Tibial nerve (tissue), 4 donors: ENCODE data around the gene GPANK1.

Experiments used
- EP300 ChIP-seq, 2 donors: sonication (generic); formaldehyde crosslinking; IDR thresholded peaks; one replicate each; pipeline ENCODE4 v1.6.1; 2017; ENCODE audit warnings: antibody characterized with exemption in 2 of 2, mild to moderate bottlenecking in 1 of 2
- POLR2A ChIP-seq, 2 donors: fragments of 450-650 bp; IDR thresholded peaks; one replicate each; pipeline ENCODE4 v1.6.1; 2017; ENCODE audit warnings: antibody characterized with exemption in 2 of 2, mild to moderate bottlenecking in 2 of 2, moderate library complexity in 2 of 2
- TF ChIP-seq, protein P1 (sequence below), 5 experiments: fragments of 200-600 bp in 3 of 5; fragments of 450-650 bp in 2 of 5; sonication (generic) in 3 of 5; IDR thresholded peaks; one replicate each; pipeline ENCODE4 v1.5.1; 2016 to 2019; ENCODE audit warnings: antibody characterized with exemption in 5 of 5, mild to moderate bottlenecking in 3 of 5, moderate library complexity in 2 of 5

DNA sequence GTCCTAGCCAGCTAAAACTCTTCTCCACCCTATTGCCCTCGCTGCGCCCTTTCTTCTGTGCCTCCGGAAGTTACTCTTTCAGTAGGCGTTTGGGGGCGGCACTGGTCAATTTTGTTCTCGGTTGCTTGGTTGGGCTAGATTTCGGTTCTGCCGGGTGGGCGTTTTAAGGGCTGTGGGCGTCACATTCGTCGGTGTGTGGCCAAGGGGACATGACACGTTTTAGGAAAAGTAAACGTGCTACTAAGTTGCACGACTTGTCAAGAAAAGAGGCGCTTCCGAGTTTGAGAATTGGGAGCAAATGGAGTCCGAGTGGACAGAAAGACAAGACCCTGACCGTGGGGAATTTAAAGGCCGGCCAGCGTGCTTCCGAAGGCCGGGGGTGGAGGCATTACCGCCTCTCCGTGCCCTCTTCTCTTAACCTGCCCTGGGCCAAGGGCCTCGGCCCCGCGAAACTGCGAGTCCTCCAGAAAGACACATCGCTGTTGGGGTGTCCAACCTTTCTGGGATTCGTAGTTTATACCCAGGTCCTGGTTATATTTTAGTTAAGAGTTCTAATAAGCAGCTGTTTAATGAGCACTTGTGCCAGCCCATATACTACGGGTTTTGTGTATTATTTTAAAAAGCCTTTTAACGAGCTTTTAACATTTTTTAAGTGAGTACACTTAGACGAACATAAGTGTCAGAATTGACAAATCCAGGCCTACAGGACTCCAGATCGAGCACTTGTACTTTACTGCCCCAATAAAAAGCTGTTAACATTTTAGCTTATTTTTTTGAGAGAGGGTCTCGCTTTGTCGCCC, 11.7 kb downstream of the GPANK1 start:
- TF ChIP-seq POLR2A (IDR thresholded peaks at IDR 0.05) (no peak), EP300 (IDR thresholded peaks at IDR 0.05) (no peak)
- TF ChIP-seq, protein P1, sequence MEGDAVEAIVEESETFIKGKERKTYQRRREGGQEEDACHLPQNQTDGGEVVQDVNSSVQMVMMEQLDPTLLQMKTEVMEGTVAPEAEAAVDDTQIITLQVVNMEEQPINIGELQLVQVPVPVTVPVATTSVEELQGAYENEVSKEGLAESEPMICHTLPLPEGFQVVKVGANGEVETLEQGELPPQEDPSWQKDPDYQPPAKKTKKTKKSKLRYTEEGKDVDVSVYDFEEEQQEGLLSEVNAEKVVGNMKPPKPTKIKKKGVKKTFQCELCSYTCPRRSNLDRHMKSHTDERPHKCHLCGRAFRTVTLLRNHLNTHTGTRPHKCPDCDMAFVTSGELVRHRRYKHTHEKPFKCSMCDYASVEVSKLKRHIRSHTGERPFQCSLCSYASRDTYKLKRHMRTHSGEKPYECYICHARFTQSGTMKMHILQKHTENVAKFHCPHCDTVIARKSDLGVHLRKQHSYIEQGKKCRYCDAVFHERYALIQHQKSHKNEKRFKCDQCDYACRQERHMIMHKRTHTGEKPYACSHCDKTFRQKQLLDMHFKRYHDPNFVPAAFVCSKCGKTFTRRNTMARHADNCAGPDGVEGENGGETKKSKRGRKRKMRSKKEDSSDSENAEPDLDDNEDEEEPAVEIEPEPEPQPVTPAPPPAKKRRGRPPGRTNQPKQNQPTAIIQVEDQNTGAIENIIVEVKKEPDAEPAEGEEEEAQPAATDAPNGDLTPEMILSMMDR (IDR thresholded peaks at IDR 0.05): peak in 1 of 5 experiments; percentile 12
